Hematopoietic multipotent progenitor cell treated with erythropoietin and hydrocortisone succinate and interleukin-3 and kit ligand, for 17 days (in vitro differentiated cells): Measurements from ENCODE around the gene HSPB8.

Experiments
- DNase-seq: peaks from one replicate; pipeline ENCODE4 v3.0.0-alpha.2; 2015; ENCODE audit warnings: low spot score

The HSPB8 gene

GRCh38 chr12:119171291-119171690, 7.4 kb upstream of the HSPB8 start:
- DNase-seq, result no peak

GRCh38 chr12:119171691-119172425, 6.9 kb upstream of the HSPB8 start:
- DNase-seq, result no peak

DNA sequence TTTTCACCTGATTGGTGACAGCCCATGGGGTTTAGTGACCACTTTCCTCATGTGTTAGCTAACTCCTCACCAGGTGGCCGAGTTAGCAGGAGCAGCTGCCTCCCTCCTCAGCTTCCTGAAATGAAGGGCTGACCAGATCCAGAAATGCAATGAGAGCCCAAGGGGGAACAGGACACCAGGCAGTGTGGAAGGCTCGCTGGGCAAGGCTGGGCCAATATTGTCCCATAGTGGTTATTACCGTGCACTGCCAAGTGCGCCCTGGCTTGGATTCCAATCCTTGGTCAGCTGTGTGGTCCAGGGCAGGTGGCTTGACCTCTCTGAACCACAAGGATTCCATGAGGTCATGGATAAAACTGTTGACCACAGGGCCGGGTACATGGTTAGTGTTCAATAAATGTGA, 3.6 kb upstream of the HSPB8 start:
- no peak for DNase-seq

- DNase-seq, result no peak
Observed at GRCh38 chr12:119176267-119177055, 2.3 kb upstream of the HSPB8 start.

DNA sequence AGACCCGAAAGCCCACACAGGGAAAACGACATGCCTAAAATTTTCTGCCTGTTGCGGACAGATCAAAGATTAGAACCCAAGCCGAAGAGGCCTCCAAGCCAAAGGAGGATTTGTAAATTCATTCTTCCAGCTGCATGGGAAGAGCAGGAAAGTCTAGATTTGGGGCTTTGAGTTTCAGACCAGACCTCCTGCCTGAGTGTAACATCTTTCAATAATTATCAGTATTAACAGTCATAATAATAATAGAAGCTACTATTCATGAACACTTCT, 1.7 kb upstream of the HSPB8 start:
- DNase-seq, result no peak

GRCh38 chr12:119177724-119178380, 879 bp upstream of the HSPB8 start:
- DNase-seq, result no peak

GRCh38 chr12:119179335-119180021, 747 bp downstream of the HSPB8 start:
- no peak for DNase-seq

DNA sequence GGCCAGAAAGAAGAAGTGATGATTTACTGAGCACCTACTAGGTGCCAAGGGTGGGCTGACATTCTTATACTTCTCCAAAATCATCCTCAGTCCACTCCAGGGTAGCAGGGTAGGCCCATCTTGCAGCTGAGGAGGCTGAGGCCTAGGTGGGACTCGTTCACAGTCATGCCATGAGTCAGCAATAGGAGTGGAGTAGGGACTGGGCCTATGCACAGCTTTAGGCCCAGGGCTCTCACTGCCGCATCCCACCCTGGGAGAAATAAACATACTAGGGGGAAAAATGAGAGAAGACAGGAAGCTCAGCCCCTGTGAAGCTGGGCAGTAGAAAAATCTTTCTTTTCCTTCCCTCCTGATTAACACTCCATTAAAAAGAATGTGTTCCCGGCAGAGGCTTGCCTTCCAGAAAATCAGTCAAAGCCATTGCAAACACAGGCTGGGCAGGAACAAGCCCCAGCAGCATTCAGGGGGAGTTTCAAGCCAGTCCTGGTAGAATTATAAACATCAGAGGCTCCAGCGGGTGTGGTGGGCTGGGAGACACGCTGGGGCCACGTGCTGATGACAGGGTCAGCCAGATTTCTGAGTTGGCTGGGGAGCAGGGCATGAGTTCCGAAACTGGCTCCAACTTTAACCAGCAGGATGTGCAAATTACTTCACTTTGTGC, 1.8 kb downstream of the HSPB8 start:
- no peak for DNase-seq

GRCh38 chr12:119181202-119181601, 2.5 kb downstream of the HSPB8 start:
- no peak for DNase-seq

DNA sequence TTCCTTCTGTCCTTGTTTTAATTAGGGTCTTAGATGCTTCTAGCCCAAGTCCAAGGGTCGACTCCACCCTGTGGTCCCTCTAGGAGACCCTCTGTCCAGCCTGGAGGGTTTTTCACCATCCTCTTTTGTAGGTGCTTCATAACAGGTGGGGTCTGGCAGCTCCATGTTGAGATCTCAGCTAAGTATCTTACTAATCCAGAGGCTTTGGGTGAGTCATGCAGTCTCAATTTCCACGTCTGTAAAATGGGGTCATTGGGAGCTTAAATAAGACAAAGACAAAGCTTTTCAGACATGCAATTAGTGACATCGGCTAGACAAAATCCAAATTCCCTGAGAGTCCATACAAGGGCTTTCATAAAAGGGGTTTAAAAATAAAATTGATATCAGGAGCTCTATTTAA, 3.2 kb downstream of the HSPB8 start:
- DNase-seq, result no peak

- DNase-seq, result no peak
Observed at GRCh38 chr12:119182701-119183493, 4.2 kb downstream of the HSPB8 start.

- DNase-seq, result no peak
Observed at GRCh38 chr12:119183942-119184695, 5.4 kb downstream of the HSPB8 start.

DNA sequence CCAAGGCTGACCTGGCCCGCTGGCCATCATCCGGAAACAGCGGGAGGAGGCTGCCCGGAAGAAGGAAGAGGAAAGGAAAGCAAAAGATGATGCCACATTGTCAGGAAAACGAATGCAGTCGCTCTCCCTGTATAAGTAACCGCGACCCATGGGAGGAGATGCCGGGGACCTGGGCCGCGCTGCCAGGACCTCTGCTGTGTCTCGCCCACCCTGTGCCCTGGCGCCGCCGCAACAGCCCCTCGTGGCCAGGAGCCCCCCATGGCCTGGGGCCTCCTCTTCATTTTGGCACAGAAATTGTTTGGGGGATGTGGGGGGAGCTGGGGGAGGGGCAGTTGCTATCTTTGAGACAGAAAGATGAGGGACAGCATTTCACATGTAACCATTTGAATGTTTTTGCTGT, 16.5 kb downstream of the HSPB8 start:
- DNase-seq, result no peak

DNA sequence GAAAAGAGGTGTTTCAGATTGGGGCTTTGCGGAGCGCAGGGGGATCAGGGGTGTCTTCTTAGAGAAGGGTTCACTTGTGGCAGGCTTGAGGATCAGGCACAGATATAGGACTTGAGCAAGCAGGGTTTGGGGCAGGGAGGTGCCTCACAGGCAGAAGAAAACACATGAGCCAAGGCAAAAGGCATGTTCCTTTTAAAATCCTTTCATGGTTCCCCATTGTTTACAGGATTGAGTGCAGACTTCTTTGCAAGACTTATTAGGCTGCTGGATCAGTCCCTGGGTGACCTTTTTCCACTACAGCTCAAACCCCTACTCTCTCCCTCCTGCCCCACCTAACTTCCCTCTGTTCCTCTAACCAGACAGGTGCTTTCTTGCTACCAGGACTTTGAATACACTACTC, 19.7 kb downstream of the HSPB8 start:
- DNase-seq, result no peak

GRCh38 chr12:119200601-119201000, 21.9 kb downstream of the HSPB8 start:
- DNase-seq, result no peak

DNA sequence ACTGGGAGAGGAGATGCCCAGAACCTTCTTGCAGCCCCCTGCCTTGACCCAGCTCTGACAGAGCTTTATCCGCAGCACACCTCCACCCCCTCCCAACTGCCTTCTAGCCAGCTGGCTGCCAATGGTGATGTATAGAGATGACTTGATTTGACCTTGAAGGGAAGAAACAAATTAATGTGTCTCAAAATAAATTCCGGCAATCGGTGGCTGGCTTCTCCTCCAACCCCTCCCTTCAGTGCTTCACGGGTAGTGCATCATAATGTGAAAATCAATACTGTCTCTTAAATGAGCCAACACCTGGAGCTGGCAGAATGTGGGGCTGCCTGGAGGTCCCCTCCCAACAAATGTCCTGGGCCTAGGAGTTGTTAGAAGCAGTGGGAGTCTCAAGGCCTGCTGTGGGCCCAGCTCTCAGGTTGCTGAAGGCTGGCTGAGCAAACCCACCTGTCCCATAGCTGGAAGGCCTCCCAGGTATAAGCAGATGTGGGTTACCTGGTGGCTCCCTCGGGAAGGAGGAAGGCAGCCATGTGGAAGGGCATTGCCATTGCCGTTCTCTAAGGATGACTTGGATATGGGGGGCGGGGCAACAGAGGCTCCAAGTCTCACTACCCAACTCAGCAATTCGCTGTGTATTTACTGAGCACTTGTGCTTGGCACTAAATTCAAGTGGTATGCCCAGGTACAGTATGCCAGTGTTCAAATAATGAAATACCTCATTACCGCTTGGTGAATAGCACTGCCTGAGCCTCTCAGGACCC, 23.2 kb downstream of the HSPB8 start:
- DNase-seq, result no peak

GRCh38 chr12:119202544-119202943, 23.8 kb downstream of the HSPB8 start:
- no peak for DNase-seq

- DNase-seq, result no peak
Observed at GRCh38 chr12:119204131-119204530, 25.4 kb downstream of the HSPB8 start.

DNA sequence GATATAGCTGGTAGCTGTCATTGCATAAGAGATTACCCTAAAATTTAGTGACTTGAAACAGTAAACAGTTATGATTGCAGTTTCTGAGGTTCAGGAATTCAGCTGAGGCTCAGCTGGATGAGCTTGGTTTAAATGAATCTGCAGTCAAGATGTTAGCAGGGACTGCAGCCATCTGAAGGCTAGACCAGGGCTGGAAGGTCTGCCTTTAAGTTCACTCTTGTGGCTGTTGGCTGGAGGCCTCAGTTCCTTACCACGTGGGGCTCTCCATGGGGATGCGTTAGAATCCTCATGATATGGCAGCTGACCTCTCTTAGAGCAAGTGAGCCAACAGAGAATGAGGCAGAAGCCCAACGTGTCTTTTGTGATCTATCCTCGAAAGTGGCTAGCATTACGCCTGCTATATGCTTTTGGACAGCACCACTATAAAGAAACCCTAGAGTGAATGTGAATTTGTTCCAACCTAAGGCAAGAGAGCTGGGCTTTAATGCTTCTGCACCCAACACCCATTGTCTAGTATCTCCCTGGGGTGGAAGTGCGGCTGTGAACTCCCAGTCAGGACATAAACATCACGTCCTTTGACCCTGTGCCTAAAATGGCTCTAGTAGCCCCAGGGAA, 26.0 kb downstream of the HSPB8 start:
- no peak for DNase-seq
